Stimulated activated CD4-positive, alpha-beta T cell treated with anti-CD3 and anti-CD28 coated beads, Interleukin-4, amount 100 ng/mL, for 4 hours (primary cell): ENCODE data around the gene ALDH1A1.

ENCODE experiments used
- DNase-seq, 2 experiments: peaks; one replicate each; pipeline ENCODE4 v3.0.0-alpha.2; 2020

ALDH1A1 gene

GRCh38 chr9:72979405-72980100 is 26.7 kb upstream of the ALDH1A1 start:
- no peak for DNase-seq

- no peak for DNase-seq
These were observed 25.9 kb upstream of the ALDH1A1 start for GRCh38 chr9:72978744-72979143.

DNA sequence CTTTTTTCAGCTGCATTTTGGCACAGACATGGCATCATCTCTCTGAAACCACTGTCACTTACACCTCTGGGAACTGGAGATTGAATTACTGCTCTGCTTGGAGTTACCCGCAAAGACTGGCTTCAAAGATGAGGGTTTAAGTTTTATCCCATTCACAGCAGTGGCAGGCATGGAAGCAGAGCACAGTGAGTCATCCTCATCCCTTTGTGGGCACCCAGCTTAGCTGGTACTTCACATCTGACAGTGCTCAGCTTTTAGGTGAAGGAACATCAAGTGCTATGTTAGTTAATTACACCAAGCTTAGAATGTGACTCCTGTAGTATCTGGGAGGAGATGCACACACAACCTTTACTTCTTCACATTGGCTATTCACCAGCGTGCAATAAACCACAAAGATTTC is 24.8 kb upstream of the ALDH1A1 start:
- no peak for DNase-seq

DNA sequence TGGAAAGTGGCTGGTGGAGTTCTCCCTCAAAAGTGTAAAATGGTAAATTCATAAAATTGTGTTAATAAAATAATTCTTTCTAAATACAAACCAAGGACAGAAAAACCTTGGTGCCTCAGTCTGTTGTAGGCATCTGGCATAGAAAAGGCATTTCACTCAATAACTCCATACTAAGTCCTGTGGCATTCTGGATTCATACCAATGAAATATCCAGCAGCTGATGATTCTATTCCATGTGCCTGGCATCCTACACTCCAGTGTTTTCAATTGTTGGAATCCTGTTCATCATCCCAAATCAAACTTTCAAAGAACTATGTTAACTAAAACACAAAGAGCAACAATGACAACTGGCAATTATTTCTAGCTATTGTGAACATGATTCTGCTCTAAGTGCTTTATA is 21.6 kb upstream of the ALDH1A1 start:
- DNase-seq = no peak

- no peak for DNase-seq
These were observed 19.8 kb upstream of the ALDH1A1 start for GRCh38 chr9:72972636-72973035.

DNA sequence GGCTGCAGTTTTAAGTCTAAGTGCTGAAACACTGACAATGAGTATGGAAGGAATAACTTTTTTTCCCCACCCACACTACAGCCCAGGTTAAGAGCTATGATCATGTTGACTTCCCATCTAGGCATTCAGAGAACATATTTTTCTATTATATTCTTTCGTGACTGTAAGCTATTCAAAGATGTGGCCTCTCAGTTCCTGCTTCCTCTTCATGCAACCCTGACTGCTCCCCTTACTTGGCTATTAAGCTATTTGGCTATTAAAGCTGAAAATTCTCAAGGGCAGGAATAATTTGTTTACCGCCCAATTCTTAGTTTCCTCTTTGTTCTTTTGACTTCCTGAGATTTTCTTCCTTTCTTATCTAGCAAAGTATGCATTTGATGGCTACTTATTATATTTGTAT is 18.6 kb upstream of the ALDH1A1 start:
- no peak for DNase-seq

DNA sequence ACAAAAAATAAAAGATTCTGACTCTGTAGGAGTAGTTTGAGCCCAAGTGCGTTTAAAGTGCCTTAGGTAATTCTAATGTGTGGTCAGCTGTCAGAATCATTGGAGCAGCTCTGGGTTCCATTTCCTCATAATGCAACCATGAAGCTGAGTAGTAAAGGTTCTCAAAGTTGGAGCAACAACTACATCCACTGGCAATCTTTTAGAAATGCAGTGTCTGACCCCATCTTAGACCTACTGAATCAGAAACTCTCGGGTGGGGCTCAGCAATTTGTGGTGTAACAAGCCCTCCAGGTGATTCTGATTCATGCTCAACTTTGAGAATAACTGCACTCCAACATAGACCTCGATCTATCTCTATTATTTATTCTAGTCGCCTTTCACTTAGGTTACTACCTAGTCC is 7.6 kb upstream of the ALDH1A1 start:
- no peak for DNase-seq

DNA sequence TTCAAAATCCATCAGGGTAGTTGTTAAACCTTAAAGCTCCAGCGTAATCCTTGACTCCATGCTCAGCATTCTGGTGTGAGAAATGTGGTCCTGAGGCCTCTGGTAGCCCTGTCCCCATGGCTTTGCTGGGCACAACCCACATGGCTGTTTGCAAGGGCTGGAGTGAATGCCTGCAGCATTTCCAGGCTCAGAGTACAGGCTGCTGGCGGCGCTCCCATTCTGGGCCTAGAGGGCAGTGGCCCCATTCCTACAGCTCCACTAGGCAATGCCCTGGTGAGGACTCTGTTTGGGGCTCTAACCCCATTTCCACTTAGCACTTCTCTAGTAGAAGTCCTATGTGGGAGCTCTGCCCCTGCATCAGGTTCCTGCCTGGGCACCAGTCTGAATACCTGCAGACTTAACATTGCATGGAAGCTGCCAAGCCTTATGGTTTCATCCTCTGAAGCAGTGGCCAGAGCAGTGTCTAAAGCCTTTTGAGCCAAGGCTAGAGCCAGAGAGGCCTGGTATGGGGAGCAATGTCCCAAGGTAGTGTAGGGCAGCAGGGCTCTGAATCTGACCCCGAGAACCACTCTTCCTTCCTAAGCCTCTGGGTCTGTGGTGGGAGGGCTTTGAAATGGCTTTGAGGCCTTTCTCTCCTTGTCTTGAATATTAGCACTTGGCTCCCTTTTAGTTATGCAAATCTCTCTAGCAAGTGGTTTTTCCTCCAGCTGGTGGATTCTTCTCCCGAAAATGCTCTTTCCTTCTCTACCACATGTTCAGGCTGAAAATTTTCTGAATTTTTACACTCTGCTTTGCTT is 5.8 kb upstream of the ALDH1A1 start:
- DNase-seq = no peak

DNA sequence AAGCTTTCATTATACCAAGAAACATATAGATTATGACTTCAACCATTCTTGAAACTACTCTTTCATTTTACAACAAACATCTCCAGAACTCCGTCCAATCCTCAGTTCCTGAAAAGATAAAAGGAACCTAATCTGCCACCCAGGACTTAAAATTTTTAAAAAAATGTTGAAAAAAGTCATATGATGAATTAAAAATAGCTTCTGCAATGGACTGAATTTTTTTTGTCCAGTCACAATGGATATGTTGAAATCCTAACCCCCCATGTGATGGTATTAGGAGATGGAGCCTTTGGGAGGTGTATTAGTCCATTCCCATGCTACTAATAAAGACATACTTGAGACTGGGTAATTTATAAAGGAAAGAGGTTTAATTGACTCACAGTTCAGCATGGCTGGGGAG is 2.7 kb upstream of the ALDH1A1 start:
- DNase-seq = no peak

GRCh38 chr9:72955126-72955455 is 2.2 kb upstream of the ALDH1A1 start:
- DNase-seq = no peak

GRCh38 chr9:72954431-72955125 is 1.7 kb upstream of the ALDH1A1 start:
- no peak for DNase-seq

DNA sequence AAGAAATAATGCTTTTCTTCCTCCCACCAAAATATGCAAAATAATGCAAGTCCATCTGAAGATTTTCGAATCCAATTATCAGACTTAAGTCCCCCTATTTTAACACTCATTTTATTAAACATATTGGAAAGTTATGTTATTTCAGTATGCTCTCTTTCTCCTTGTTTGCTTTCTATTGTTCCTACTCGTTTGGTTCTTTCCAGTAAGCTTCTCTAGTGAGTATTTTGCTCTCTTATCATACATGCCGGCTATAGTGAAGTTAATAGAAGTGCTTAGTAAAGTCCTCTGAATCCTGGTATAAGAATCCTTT is 517 bp downstream of the ALDH1A1 start:
- DNase-seq = no peak

DNA sequence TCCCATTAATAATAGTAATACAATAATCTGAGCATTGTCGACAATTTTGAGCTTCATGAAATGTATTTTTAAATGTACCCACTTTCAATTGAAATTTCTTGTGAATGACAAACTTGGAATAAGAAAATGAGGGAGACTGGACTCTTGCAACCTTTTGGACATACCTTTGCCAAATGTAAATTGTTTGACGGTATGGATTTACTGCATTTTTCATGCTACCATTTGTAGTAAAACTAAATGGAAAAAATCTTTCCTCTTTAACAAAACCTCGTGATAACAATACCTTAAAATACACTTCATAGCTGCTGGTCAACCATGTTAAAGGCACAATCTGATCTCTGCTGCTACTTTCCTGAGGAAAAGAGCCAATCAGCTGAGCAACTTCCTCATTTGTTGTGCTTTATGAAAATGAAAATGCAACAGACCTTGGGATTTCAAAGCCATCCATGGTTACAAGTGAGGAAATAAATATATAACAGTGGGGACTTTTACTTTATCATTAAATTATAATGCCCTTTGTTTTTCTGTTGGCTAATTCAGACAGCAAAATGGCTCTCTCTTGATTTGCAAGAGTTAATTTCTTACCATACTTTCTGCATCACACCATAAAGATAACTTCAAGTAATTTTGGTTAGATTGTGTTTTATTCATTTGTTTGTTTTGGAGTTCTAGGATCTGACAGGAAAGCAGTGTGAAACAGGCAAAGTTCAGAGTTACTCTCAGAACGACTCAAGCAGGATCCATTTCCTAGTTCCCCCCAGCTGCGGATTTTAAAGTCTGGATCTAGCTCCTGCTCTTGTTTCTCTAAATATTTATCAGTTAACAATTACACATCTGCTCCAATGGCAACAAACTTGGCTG is 1.1 kb downstream of the ALDH1A1 start:
- DNase-seq = no peak

GRCh38 chr9:72950875-72951442 is 1.9 kb downstream of the ALDH1A1 start:
- no peak for DNase-seq

GRCh38 chr9:72949918-72950325 is 2.9 kb downstream of the ALDH1A1 start:
- no peak for DNase-seq

GRCh38 chr9:72949244-72949582 is 3.6 kb downstream of the ALDH1A1 start:
- no peak for DNase-seq

GRCh38 chr9:72948575-72949243 is 4.1 kb downstream of the ALDH1A1 start:
- no peak for DNase-seq

GRCh38 chr9:72947984-72948465 is 4.8 kb downstream of the ALDH1A1 start:
- no peak for DNase-seq

DNA sequence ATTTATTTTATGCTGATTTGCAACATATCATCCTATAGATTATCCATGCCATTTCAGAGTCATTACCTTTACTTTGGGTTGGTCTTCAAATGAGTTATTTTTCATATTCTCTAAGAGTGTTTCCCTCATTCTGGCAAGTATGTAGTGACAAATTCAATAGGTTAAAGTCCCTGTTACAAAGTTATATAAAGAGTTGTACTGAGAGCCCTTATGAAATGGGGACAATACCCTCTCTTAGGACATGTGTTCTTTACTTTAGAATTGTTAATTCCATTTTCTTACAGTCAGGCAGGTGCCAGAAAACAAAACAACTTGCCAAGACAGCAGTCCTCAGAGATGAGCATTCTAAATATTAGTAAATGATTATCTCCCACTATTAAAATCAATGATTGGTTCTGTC is 6.0 kb downstream of the ALDH1A1 start:
- no peak for DNase-seq

DNA sequence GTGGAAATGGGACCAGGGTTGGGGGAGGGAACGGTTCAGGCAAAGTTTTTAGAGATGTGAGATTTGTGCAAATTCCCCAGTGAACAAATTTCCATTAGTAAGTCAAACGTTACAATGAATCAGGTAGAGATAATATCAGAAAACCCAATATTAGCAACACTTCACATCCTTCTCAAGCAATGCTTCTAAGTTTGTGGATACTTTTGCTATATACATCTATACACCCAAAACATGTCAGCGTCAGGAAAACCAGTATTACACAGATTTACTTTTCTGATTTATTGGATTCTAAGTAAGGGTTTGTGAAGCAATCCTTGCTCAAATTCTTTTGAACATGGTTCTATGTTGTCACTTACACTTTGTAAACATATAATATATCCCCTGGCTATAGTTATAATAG is 6.5 kb downstream of the ALDH1A1 start:
- no peak for DNase-seq

GRCh38 chr9:72945391-72945790 is 7.5 kb downstream of the ALDH1A1 start:
- DNase-seq = no peak

DNA sequence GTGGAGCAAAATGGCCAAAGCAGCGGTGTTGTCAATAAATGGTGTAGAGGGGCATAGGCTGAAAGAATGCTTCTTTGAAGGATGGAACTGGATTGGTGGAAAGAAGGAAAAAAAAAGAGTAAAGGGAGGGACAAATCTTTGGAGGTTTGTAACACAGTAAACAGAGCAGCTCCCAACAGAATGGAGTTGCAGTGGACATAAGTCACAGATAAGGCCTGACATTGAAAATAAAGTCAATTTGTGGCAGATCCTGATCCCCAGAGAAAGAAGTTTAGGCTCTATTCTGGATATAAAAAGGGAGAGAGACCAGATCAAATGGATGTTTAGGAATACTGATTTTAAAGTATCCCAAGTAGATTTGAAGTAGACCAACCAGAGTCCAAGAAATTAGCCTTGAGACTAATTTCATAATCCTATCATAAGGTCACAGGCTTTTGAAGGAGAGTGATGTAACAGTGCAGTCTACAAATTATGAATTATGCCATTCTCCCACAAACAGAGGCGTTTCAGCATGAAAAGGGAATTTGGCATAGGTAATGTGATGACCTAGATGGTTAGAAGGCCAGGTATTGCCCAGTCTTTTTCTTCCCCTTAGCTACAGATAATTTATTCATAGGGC is 8.9 kb downstream of the ALDH1A1 start:
- DNase-seq = no peak
